CD4-positive, alpha-beta T cell (primary cell): ENCODE data around the gene HTR3B. TPM values are rescaled to one million over a fixed set of nuclear protein-coding genes. Genes with fewer than 3 reads are reported as not detected.

Experiments
- ATAC-seq: fragments of 200-7000 bp; cut with Tn5 transposase; one replicate; pipeline ENCODE4 v1.10.0; 2022; ENCODE audit warnings: mild to moderate bottlenecking; ENCODE audit not compliant: poor library complexity
- CTCF ChIA-PET: fragments of 350-600 bp; sonication (Branson Sonifier 250); formaldehyde crosslinking; loops from one replicate; lab custom pipeline; 2021; ENCODE audit warnings: antibody characterized with exemption, inconsistent platforms; lab: Charles Lee
- POLR2A ChIA-PET: fragments of 350-600 bp; sonication (Branson Sonifier 250); formaldehyde crosslinking; loops from one replicate; lab custom pipeline; 2021; ENCODE audit warnings: antibody characterized with exemption, inconsistent platforms; lab: Charles Lee
- DNase-seq, 14 experiments: peaks; one replicate each; pipeline ENCODE4 v3.0.0-alpha.2; 2013 to 2020; ENCODE audit warnings: mixed read lengths in 2 of 14
- H3K27ac ChIP-seq, 2 donors: one replicate each; pipeline versions ENCODE4 v1.5.1 to v1.7.0; 2013; ENCODE audit warnings: low read length in 2 of 2, low read depth in 1 of 2, mild to moderate bottlenecking in 1 of 2
- H3K27me3 ChIP-seq, 2 experiments: 1 replicate in 1 of 2; 2 replicates in 1 of 2; pipeline versions ENCODE4 v1.6.1 to v1.7.0; 2013; ENCODE audit warnings: low read length in 2 of 2, control low read depth in 1 of 2, mild to moderate bottlenecking in 1 of 2, moderate library complexity in 1 of 2; ENCODE audit not compliant: insufficient read depth in 2 of 2, control insufficient read depth in 1 of 2
- H3K36me3 ChIP-seq: one replicate; pipeline ENCODE4 v1.6.1; 2013; ENCODE audit warnings: low read length, control low read depth; ENCODE audit not compliant: insufficient read depth
- H3K4me1 ChIP-seq: one replicate; pipeline ENCODE4 v1.6.1; 2013; ENCODE audit warnings: low read length, control low read depth; ENCODE audit not compliant: insufficient read depth
- H3K4me3 ChIP-seq: one replicate; pipeline ENCODE4 v1.5.1; 2013; ENCODE audit warnings: mild to moderate bottlenecking, low read length, moderate library complexity
- H3K9me3 ChIP-seq, 2 experiments: 1 replicate in 1 of 2; 2 replicates in 1 of 2; pipeline versions ENCODE4 v1.6.1 to v1.7.0; 2013; ENCODE audit warnings: low read length in 2 of 2, mild to moderate bottlenecking in 2 of 2, control low read depth in 1 of 2, moderate library complexity in 1 of 2; ENCODE audit not compliant: control insufficient read depth in 1 of 2, insufficient read depth in 1 of 2
- H3K27ac Mint-ChIP-seq: one replicate; pipeline ENCODE4 v1.8.0; 2020; ENCODE audit warnings: mixed read lengths
- H3K27me3 Mint-ChIP-seq: one replicate; pipeline ENCODE4 v1.8.0; 2021; ENCODE audit warnings: mixed read lengths
- H3K36me3 Mint-ChIP-seq: one replicate; pipeline ENCODE4 v1.8.0; 2021; ENCODE audit warnings: low read depth, mixed read lengths
- H3K4me1 Mint-ChIP-seq: one replicate; pipeline ENCODE4 v1.8.0; 2021; ENCODE audit warnings: low read depth, mixed read lengths
- H3K4me3 Mint-ChIP-seq: one replicate; pipeline ENCODE4 v1.8.0; 2020; ENCODE audit warnings: mild to moderate bottlenecking, mixed read lengths
- H3K9me3 Mint-ChIP-seq: one replicate; pipeline ENCODE4 v1.8.0; 2020; ENCODE audit warnings: mixed read lengths
- CTCF ChIP-seq: fragments of 200-600 bp; IDR thresholded peaks from one replicate; pipeline ENCODE4 v1.8.0; 2022; ENCODE audit warnings: antibody characterized with exemption, mild to moderate bottlenecking
- intact Hi-C, 2 experiments: fragments of 100-400 bp; cut with DNase I in 1 of 2; cut with micrococcal nuclease in 1 of 2; formaldehyde crosslinking; loops; one replicate each; pipeline versions ENCODE4 v1.15.1 to v1.9.0; 2023 to 2025; cut with DNase I, micrococcal nuclease
- total RNA-seq, 174 experiments: library from RNA in 2 of 174; stranded (reverse) in 2 of 174; gene quantifications; one replicate each; pipeline ENCODE4 v1.2.3 and lab custom pipeline; 2021 to 2026

Gene HTR3B
- total RNA-seq, 2 experiments from 2014 or later: not detected

GRCh38 chr11:113951537-113951936 is 46.9 kb downstream of the HTR3B start:
- peaks cover 4 to 8% of the 10 kb centered on the region in 2 experiments for H3K27me3 ChIP-seq
- intact Hi-C loops: no loop called here
- no peaks in the 10 kb centered on the region for H3K9me3 ChIP-seq
- Mint-ChIP-seq H3K4me1 (no peaks in the 10 kb centered on the region), H3K4me3 (no peak overlapping the region), H3K36me3 (no peaks in the 10 kb centered on the region), H3K9me3 (no peaks in the 10 kb centered on the region), H3K27ac (no peak overlapping the region), H3K27me3 (peaks cover 37% of the 10 kb centered on the region)
- no peaks in the 10 kb centered on the region for H3K4me1 ChIP-seq
- DNase-seq (no peak), ATAC-seq (no peak)
- no peaks in the 10 kb centered on the region for H3K36me3 ChIP-seq
- no peak overlapping the region for H3K27ac ChIP-seq
- CTCF ChIA-PET: no interaction called here
- no peak for TF ChIP-seq CTCF
- no peak overlapping the region for H3K4me3 ChIP-seq
- POLR2A ChIA-PET: no interaction called here

GRCh38 chr11:113952070-113952469 is 47.5 kb downstream of the HTR3B start:
- no peaks in the 10 kb centered on the region for H3K4me1 Mint-ChIP-seq
- no peaks in the 10 kb centered on the region for H3K36me3 ChIP-seq
- no peak overlapping the region for H3K4me3 ChIP-seq
- H3K4me1 ChIP-seq: no peaks in the 10 kb centered on the region
- ATAC-seq: no peak
- no peaks in the 10 kb centered on the region for H3K9me3 Mint-ChIP-seq
- intact Hi-C loops: no loop called here
- TF ChIP-seq CTCF: no peak
- peaks cover 4 to 8% of the 10 kb centered on the region in 2 experiments for H3K27me3 ChIP-seq
- no peak overlapping the region for H3K27ac ChIP-seq
- no peak for DNase-seq
- H3K9me3 ChIP-seq: no peaks in the 10 kb centered on the region
- ChIA-PET CTCF (no interaction called here), POLR2A (no interaction called here)
- H3K36me3 Mint-ChIP-seq: no peaks in the 10 kb centered on the region
- peaks cover 42% of the 10 kb centered on the region for H3K27me3 Mint-ChIP-seq
- H3K27ac Mint-ChIP-seq: no peak overlapping the region
- H3K4me3 Mint-ChIP-seq: no peak overlapping the region

GRCh38 chr11:113952588-113952987 is 48.0 kb downstream of the HTR3B start:
- intact Hi-C loops: no loop called here
- Mint-ChIP-seq H3K36me3 (no peaks in the 10 kb centered on the region), H3K4me3 (no peak overlapping the region), H3K27me3 (peaks cover 39% of the 10 kb centered on the region), H3K9me3 (no peaks in the 10 kb centered on the region), H3K27ac (no peak overlapping the region), H3K4me1 (no peaks in the 10 kb centered on the region)
- no peak for TF ChIP-seq CTCF
- H3K27me3 ChIP-seq: peaks cover 4 to 8% of the 10 kb centered on the region in 2 experiments
- no peak overlapping the region for H3K4me3 ChIP-seq
- ChIA-PET CTCF (no interaction called here), POLR2A (no interaction called here)
- no peaks in the 10 kb centered on the region for H3K9me3 ChIP-seq
- H3K4me1 ChIP-seq: no peaks in the 10 kb centered on the region
- no peak overlapping the region for H3K27ac ChIP-seq
- H3K36me3 ChIP-seq: no peaks in the 10 kb centered on the region
- no peak for ATAC-seq
- DNase-seq: peak in 2 of 14 experiments; percentile 16
